Cardiac fibroblast (primary cell): ENCODE results near the gene SPCS3.
"Not testable (repeated sequence)": the region's sequence is repeated elsewhere in the genome, so short reads cannot be mapped to it uniquely, and the experiment has no call there.

Experiments used
- DNase-seq, 2 donors: peaks; one replicate each; pipeline versions ENCODE4 v3.0.0 to v3.0.0-alpha.2; 2010; ENCODE audit warnings: low read depth in 2 of 2
- H3K4me3 ChIP-seq, 2 donors: replicated peaks in 1 of 2; 1 replicate in 1 of 2; 2 replicates in 1 of 2; pipeline ENCODE4 v1.5.1; 2011; ENCODE audit warnings: low read depth in 2 of 2, low read length in 2 of 2, mild to moderate bottlenecking in 2 of 2, moderate library complexity in 1 of 2
- CTCF ChIP-seq: IDR thresholded peaks from one replicate; pipeline ENCODE4 v1.5.1; 2011; ENCODE audit warnings: low read depth, mild to moderate bottlenecking, low read length, inconsistent platforms

SPCS3 gene

DNA sequence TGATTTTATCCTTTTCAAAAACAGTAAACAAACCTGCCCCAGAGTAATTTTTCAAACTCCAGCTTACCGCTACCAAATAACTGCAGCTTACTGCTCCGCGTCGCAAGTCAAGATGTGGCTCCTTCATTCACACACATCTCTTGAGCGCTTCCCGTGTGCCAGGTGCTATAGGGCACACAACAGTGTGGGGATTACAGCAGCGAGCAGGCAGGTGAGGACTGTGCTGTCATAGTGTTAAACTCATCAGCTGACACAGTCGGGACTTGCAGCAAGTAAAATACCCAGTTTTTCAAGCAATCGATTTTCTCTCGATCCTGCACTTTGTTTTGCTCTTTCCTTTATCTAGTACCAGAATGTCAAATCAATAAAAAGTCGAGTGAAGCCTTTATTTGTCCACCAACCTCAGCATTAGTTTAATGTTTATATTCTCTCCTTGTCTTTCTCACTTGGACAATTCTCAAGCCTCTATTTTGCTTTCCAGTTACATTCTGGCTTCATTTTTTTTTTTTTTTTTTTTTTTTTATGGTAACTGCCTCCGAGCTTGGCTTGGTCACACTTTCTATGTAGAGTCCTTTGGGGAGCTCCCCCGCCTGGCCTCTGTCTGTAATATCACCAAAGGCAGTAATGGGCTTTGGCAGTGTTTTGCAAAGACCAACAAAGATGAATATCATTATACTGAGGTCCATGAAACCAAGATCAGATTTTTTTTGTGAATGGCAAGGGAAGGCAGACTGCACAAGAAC lies 42.4 kb upstream of the SPCS3 start:
- no peak overlapping the region for H3K4me3 ChIP-seq
- DNase-seq: peak; percentile 75 to 78
- TF ChIP-seq CTCF: peak; percentile 74

- H3K4me3 ChIP-seq, DNase-seq: not testable (repeated sequence)
Measured at GRCh38 chr4:176279560-176279959, 40.2 kb upstream of the SPCS3 start.

DNA sequence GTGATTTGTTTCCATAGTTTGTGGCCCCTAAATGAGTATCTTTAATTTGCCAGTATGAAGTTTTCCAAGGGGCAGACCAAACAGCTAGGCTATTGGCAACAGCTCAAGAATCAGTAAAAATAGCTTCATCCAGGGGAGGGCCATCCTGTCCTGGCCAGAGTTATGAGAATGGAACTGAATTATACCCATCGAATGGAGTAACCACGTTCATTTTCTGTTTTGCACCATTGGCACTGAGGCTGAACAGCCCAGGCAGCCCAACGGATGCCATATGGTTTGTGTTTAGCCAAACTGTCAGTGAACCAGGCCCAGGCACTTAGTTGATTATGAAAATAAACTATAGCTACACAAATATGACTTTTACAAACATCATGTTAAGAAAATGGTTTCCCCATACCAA lies 33.0 kb upstream of the SPCS3 start:
- no peak for TF ChIP-seq CTCF
- DNase-seq: no peak
- H3K4me3 ChIP-seq: no peak overlapping the region

DNA sequence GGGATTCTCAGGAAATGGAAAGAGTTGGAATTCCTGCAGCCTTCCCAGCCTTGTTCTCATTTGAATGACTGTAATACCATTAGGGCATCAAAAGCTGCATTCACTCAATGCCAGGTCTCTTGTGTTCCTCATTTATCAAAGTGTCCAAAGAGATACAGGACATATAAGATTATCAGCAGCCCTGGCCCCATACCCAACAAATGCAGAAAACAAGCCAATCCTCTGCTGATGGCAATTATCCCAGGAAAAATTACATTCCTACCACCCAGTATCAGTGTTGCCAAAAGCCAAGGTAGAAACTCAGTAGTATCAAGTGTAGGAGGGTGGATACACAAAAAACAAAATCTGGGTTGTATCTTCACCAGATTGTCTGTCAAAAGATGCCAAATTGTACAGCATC lies 32.2 kb upstream of the SPCS3 start:
- no peak for TF ChIP-seq CTCF
- DNase-seq: no peak

GRCh38 chr4:176288020-176288419 lies 31.7 kb upstream of the SPCS3 start:
- no peak for DNase-seq
- TF ChIP-seq CTCF: no peak
- H3K4me3 ChIP-seq: no peak overlapping the region

More for the DNA sequence above, 32.2 kb upstream of the SPCS3 start:
- H3K4me3 ChIP-seq: no peak overlapping the region

GRCh38 chr4:176289561-176289960 lies 30.2 kb upstream of the SPCS3 start:
- no peak for TF ChIP-seq CTCF
- H3K4me3 ChIP-seq: no peak overlapping the region
- no peak for DNase-seq

- H3K4me3 ChIP-seq: no peak overlapping the region
- no peak for DNase-seq
- TF ChIP-seq CTCF: no peak
Measured at GRCh38 chr4:176290520-176290919, 29.2 kb upstream of the SPCS3 start.
